Breast epithelium (tissue), 3 donors: ENCODE results near the gene ABO.

ENCODE experiments used
- POLR2AphosphoS5 ChIP-seq, 3 donors: sonication (generic); formaldehyde crosslinking; IDR thresholded peaks; one replicate each; pipeline ENCODE4 v1.6.1; 2017; ENCODE audit warnings: antibody characterized with exemption in 3 of 3
- TF ChIP-seq, protein P1 (sequence below), 3 donors: fragments of 450-650 bp; IDR thresholded peaks; one replicate each; pipeline ENCODE4 v1.5.1; 2016 to 2017; ENCODE audit warnings: antibody characterized with exemption in 3 of 3, mild to moderate bottlenecking in 3 of 3, moderate library complexity in 3 of 3

DNA sequence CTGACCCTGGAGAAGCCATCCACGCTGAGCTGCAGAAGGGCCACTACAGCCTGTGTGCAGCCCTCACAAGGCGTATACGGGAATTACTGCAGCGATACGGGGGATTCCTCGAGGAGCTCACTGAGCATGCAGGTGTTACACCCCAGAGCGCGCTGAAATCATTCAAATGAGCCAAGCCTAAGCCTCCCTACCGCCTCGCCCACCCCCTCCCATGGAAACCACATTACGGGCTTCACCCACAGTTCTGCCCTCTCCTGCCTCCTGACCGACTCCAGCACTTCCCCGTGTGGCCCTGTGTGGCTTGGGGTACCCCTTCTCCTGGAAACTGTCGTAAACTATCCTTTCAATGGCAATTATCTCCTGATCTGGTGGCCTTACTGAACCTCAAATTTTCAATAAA, 47.7 kb upstream of the ABO start:
- TF ChIP-seq, protein P1, sequence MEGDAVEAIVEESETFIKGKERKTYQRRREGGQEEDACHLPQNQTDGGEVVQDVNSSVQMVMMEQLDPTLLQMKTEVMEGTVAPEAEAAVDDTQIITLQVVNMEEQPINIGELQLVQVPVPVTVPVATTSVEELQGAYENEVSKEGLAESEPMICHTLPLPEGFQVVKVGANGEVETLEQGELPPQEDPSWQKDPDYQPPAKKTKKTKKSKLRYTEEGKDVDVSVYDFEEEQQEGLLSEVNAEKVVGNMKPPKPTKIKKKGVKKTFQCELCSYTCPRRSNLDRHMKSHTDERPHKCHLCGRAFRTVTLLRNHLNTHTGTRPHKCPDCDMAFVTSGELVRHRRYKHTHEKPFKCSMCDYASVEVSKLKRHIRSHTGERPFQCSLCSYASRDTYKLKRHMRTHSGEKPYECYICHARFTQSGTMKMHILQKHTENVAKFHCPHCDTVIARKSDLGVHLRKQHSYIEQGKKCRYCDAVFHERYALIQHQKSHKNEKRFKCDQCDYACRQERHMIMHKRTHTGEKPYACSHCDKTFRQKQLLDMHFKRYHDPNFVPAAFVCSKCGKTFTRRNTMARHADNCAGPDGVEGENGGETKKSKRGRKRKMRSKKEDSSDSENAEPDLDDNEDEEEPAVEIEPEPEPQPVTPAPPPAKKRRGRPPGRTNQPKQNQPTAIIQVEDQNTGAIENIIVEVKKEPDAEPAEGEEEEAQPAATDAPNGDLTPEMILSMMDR (IDR thresholded peaks at IDR 0.05) = no peak
- no peak for TF ChIP-seq POLR2AphosphoS5 (IDR thresholded peaks at IDR 0.05)
